NCI-H748 (cell line): Measurements from ENCODE around the gene NAA35.
"Not testable (repeated sequence)": the region's sequence is repeated elsewhere in the genome, so short reads cannot be mapped to it uniquely, and the experiment has no call there.

ENCODE experiments used
- DNase-seq: peaks from one replicate; lab custom pipeline; 2025; ENCODE audit not compliant: unreplicated experiment; lab: John Stamatoyannopoulos, UW

NAA35 gene

GRCh38 chr9:85940832-85941621 lies at the start of gene NAA35:
TSS of gene NAA35 (plus strand) at chr9:85941146. CDS start at chr9:85942160, 1,014 bp downstream.
- DNase-seq: peak; percentile 98

GRCh38 chr9:85892401-85892800 lies 48.5 kb upstream of the NAA35 start:
- no peak for DNase-seq

- no peak for DNase-seq
Measured at GRCh38 chr9:85895685-85896084, 45.3 kb upstream of the NAA35 start.

- DNase-seq: no peak
Measured at GRCh38 chr9:85897848-85898247, 43.1 kb upstream of the NAA35 start.

GRCh38 chr9:85898332-85898731 lies 42.6 kb upstream of the NAA35 start:
- DNase-seq: no peak

GRCh38 chr9:85899388-85899787 lies 41.6 kb upstream of the NAA35 start:
- DNase-seq: no peak

GRCh38 chr9:85900504-85901201 lies 40.3 kb upstream of the NAA35 start:
- DNase-seq: peak; percentile 14

- no peak for DNase-seq
Measured at GRCh38 chr9:85904975-85905374, 36.0 kb upstream of the NAA35 start.

- no peak for DNase-seq
Measured at GRCh38 chr9:85905957-85906356, 35.0 kb upstream of the NAA35 start.

GRCh38 chr9:85909390-85909789 lies 31.6 kb upstream of the NAA35 start:
- no peak for DNase-seq

- DNase-seq: no peak
Measured at GRCh38 chr9:85914108-85914507, 26.8 kb upstream of the NAA35 start.

GRCh38 chr9:85917756-85918155 lies 23.2 kb upstream of the NAA35 start:
- DNase-seq: peak; percentile 16

GRCh38 chr9:85925493-85925892 lies 15.5 kb upstream of the NAA35 start:
- DNase-seq: no peak

GRCh38 chr9:85927076-85927475 lies 13.9 kb upstream of the NAA35 start:
- DNase-seq: no peak

- DNase-seq: no peak
Measured at GRCh38 chr9:85931495-85931894, 9.5 kb upstream of the NAA35 start.

GRCh38 chr9:85935950-85936349 lies 5.0 kb upstream of the NAA35 start:
- not testable (repeated sequence) for DNase-seq

GRCh38 chr9:85940275-85940831 lies 593 bp upstream of the NAA35 start:
- DNase-seq: no peak

GRCh38 chr9:85941622-85941940 lies 635 bp downstream of the NAA35 start:
- DNase-seq: no peak

GRCh38 chr9:85941966-85942912 lies 1.3 kb downstream of the NAA35 start:
- no peak for DNase-seq

- DNase-seq: no peak
Measured at GRCh38 chr9:85942913-85943709, 2.2 kb downstream of the NAA35 start.
